ENCODE measurements around the gene PDE1A. TPM values are rescaled to one million over a fixed set of nuclear protein-coding genes. Genes with fewer than 3 reads are reported as not detected.

The PDE1A gene
- total RNA-seq, 4 donors from 2014 or later = 2.9 to 14.4 (median 4.4) TPM

- intact Hi-C loops (cut with DNase I; ENCODE audit: low total_unique reads) (no loop called here), in situ Hi-C loops (cut with MboI; ENCODE audit: low sequenced_read_pairs in 4 of 4) (no loop called here)
- Histone ChIP-seq H3K27ac (no peak overlapping the region), H3K4me1 (peaks cover 0 to 5% of the 10 kb centered on the region in 2 donors), H3K27me3 (no peaks in the 10 kb centered on the region), H3K9me3 (no peaks in the 10 kb centered on the region), H3K36me3 (no peaks in the 10 kb centered on the region), H3K4me3 (no peak overlapping the region)
- ATAC-seq = no peak
- TF ChIP-seq POLR2A (IDR thresholded peaks at IDR 0.05) (no peak), CTCF (IDR thresholded peaks at IDR 0.05 in 4 of 5, conservative IDR thresholded peaks at IDR 0.05 in 1 of 5) (no peak)
- no peak for DNase-seq
These were observed 261.6 kb downstream of the PDE1A start for GRCh38 chr2:182165202-182165601.

DNA sequence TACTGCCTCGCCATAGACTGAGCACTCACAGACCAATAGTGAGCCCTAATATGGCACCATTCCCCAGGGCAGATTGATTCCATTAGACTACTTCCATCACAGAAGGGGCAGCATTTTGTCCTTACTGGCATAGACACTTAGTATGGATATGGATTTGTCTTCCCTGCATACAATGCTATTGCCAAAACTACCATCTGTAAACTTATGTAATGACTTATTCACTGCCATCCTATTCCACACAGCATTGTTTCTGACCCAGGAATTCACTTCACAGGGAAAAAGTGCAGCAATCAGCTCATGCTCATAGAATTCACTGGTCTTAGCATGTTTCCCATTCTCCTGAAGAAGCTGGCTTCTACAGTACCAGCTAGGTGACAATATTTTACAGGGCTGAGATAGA, 262.1 kb downstream of the PDE1A start:
- Histone ChIP-seq H3K4me3 (no peak overlapping the region), H3K9me3 (no peaks in the 10 kb centered on the region), H3K4me1 (peaks cover 0 to 5% of the 10 kb centered on the region in 2 donors), H3K36me3 (no peaks in the 10 kb centered on the region), H3K27me3 (no peaks in the 10 kb centered on the region), H3K27ac (no peak overlapping the region)
- DNase-seq (no peak), ATAC-seq (no peak)
- intact Hi-C loops (cut with DNase I; ENCODE audit: low total_unique reads) (no loop called here), in situ Hi-C loops (cut with MboI; ENCODE audit: low sequenced_read_pairs in 4 of 4) (no loop called here)
- TF ChIP-seq POLR2A (IDR thresholded peaks at IDR 0.05) (no peak), CTCF (IDR thresholded peaks at IDR 0.05 in 4 of 5, conservative IDR thresholded peaks at IDR 0.05 in 1 of 5) (no peak)

DNA sequence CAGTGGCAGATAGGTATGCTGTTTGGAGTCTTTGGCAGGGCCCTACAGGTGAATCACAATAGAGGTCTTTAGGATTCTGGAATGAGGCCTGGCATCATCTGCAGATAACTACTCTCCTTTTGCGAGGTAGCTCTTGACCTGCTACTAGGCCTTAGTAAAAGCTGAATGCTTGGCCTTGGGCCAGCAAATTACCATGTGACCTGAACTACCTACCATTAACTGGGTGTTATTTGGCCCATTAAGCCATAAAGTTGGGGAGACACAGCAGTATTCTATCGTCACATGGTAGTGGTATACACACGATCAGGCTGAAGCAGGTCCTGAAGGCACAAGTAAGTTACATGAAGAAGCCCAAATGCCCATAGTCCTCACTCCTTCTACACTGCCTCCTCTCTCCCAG, 263.0 kb downstream of the PDE1A start:
- TF ChIP-seq CTCF (IDR thresholded peaks at IDR 0.05 in 4 of 5, conservative IDR thresholded peaks at IDR 0.05 in 1 of 5) (no peak), POLR2A (IDR thresholded peaks at IDR 0.05) (no peak)

DNA sequence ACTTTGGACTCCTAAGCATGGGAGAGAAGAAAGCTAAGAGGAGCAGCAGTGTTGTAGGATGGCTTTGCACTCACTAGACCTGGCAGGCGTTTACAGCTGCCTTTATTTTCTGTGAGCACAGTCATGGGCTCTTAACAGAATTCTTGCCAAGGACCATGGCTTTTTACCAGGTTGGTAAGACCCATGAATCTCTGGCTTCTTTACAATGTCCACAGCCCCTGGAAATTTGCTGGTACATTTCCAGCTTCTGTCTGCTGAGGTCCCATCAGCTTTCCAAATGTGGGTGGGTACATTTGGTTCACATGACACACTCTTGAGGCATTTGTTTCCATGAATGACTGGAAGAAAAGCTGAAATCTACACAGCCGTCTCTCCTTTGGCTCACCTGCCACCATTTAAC, 278.5 kb downstream of the PDE1A start:
- no peaks in the 10 kb centered on the region for H3K9me3 ChIP-seq
- no peaks in the 10 kb centered on the region for H3K36me3 ChIP-seq
- no peaks in the 10 kb centered on the region for H3K27me3 ChIP-seq
- ATAC-seq (no peak), DNase-seq (no peak)
- H3K4me3 ChIP-seq = no peak overlapping the region
- H3K4me1 ChIP-seq = no peaks in the 10 kb centered on the region
- no peak for TF ChIP-seq POLR2A (IDR thresholded peaks at IDR 0.05)
- no peak for TF ChIP-seq CTCF (IDR thresholded peaks at IDR 0.05 in 4 of 5, conservative IDR thresholded peaks at IDR 0.05 in 1 of 5)
- intact Hi-C loops (cut with DNase I; ENCODE audit: low total_unique reads) = no loop called here
- in situ Hi-C loops (cut with MboI; ENCODE audit: low sequenced_read_pairs in 4 of 4) = no loop called here
- H3K27ac ChIP-seq = no peak overlapping the region

More for the DNA sequence above, 263.0 kb downstream of the PDE1A start:
- no peak for ATAC-seq
- DNase-seq = no peak
- Histone ChIP-seq H3K9me3 (no peaks in the 10 kb centered on the region), H3K4me3 (no peak overlapping the region), H3K4me1 (peaks cover 0 to 5% of the 10 kb centered on the region in 2 donors), H3K27me3 (no peaks in the 10 kb centered on the region), H3K36me3 (no peaks in the 10 kb centered on the region), H3K27ac (no peak overlapping the region)
- intact Hi-C loops (cut with DNase I; ENCODE audit: low total_unique reads) = no loop called here
- in situ Hi-C loops (cut with MboI; ENCODE audit: low sequenced_read_pairs in 4 of 4) = no loop called here

DNA sequence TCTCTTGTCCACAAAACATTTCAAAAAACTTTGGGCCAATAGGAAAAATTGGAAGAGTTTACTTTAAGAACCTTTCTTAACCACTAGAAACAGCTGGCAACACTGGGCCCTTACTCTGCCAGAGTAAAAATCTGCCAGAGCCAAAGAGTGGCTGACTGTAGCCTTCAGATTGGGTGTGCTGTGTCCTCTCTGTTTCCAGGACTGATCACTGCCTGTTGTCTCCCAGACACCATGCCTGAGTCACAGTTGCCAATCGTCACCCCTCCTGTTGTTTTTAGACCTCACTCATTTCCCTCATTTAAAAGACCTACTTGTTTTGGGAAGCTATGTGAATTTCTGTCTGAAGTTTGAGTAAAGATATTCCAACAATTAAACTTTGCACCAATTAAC, 282.1 kb downstream of the PDE1A start:
- in situ Hi-C loops (cut with MboI; ENCODE audit: low sequenced_read_pairs in 4 of 4) (no loop called here), intact Hi-C loops (cut with DNase I; ENCODE audit: low total_unique reads) (no loop called here)
- ATAC-seq (no peak), DNase-seq (peak in 1 of 2 donors; percentile 16)
- Histone ChIP-seq H3K4me1 (no peaks in the 10 kb centered on the region), H3K27me3 (no peaks in the 10 kb centered on the region), H3K27ac (no peak overlapping the region), H3K36me3 (no peaks in the 10 kb centered on the region), H3K4me3 (no peak overlapping the region), H3K9me3 (no peaks in the 10 kb centered on the region)
- TF ChIP-seq POLR2A (IDR thresholded peaks at IDR 0.05) (no peak), CTCF (IDR thresholded peaks at IDR 0.05 in 4 of 5, conservative IDR thresholded peaks at IDR 0.05 in 1 of 5) (no peak)
